NCI-H345 (cell line): Measurements from ENCODE around the gene TMEM178B.

ENCODE experiments used
- DNase-seq: peaks from one replicate; lab custom pipeline; 2025; lab: John Stamatoyannopoulos, UW

TMEM178B gene

GRCh38 chr7:141528399-141528798, 454.5 kb downstream of the TMEM178B start:
- DNase-seq, result no peak
